TTC549 (cell line): ENCODE measurements around the gene DOHH.
"Not testable (repeated sequence)": the region's sequence is repeated elsewhere in the genome, so short reads cannot be mapped to it uniquely, and the experiment has no call there.

Source experiments
- FAIRE-seq: peaks from 2 replicates; lab custom pipeline; 2012; peaks lifted over from hg19 to GRCh38; lab: Jason Lieb, UNC

Gene DOHH

GRCh38 chr19:3518659-3519058, 18.2 kb upstream of the DOHH start:
- no peak for FAIRE-seq

GRCh38 chr19:3518255-3518654, 17.8 kb upstream of the DOHH start:
- FAIRE-seq: no peak

GRCh38 chr19:3517638-3518037, 17.2 kb upstream of the DOHH start:
- no peak for FAIRE-seq

GRCh38 chr19:3516675-3517207, 16.3 kb upstream of the DOHH start:
- FAIRE-seq: no peak

- no peak for FAIRE-seq
Observed at GRCh38 chr19:3515891-3516422, 15.5 kb upstream of the DOHH start.

- FAIRE-seq: no peak
Observed at GRCh38 chr19:3514930-3515329, 14.5 kb upstream of the DOHH start.

GRCh38 chr19:3513229-3514140, 13.0 kb upstream of the DOHH start:
- no peak for FAIRE-seq

- FAIRE-seq: no peak
Observed at GRCh38 chr19:3512562-3513228, 12.2 kb upstream of the DOHH start.

GRCh38 chr19:3511506-3512251, 11.2 kb upstream of the DOHH start:
- FAIRE-seq: no peak

GRCh38 chr19:3510727-3511126, 10.3 kb upstream of the DOHH start:
- FAIRE-seq: no peak

GRCh38 chr19:3509566-3509989, 9.1 kb upstream of the DOHH start:
- no peak for FAIRE-seq

GRCh38 chr19:3508771-3509535, 8.5 kb upstream of the DOHH start:
- no peak for FAIRE-seq

GRCh38 chr19:3508121-3508661, 7.7 kb upstream of the DOHH start:
- FAIRE-seq: not testable (repeated sequence)

GRCh38 chr19:3507371-3508120, 7.1 kb upstream of the DOHH start:
- FAIRE-seq: no peak

GRCh38 chr19:3506384-3507340, 6.2 kb upstream of the DOHH start:
- FAIRE-seq: no peak

- no peak for FAIRE-seq
Observed at GRCh38 chr19:3505598-3506383, 5.3 kb upstream of the DOHH start, which contains the start of gene FZR1. Gene FZR1 (plus strand): TSS chr19:3506311. CDS start chr19:3522990, 16,679 bp downstream.

GRCh38 chr19:3504735-3505134, 4.3 kb upstream of the DOHH start:
- no peak for FAIRE-seq

GRCh38 chr19:3503036-3503572, 2.6 kb upstream of the DOHH start:
- FAIRE-seq: no peak
